Trophoblast cell (in vitro differentiated cells and primary cell): ENCODE results near the gene DLGAP4.
A peak's percentile ranks its signal among the peaks of the same experiment; 100 is the strongest.

Source experiments
- DNase-seq, 2 donors: peaks; one replicate each; pipeline ENCODE4 v3.0.0-alpha.2; 2016
- H2AFZ ChIP-seq: 2 replicates; pipeline ENCODE4 v1.6.1; 2013; ENCODE audit warnings: low read length, moderate library complexity, mild to moderate bottlenecking; ENCODE audit not compliant: insufficient read depth, poor library complexity
- H2AK5ac ChIP-seq: 2 replicates; pipeline ENCODE4 v1.6.1; 2013; ENCODE audit warnings: mild to moderate bottlenecking, low read length
- H2BK120ac ChIP-seq: 2 replicates; pipeline ENCODE4 v1.6.1; 2013; ENCODE audit warnings: low read length, mild to moderate bottlenecking, moderate library complexity; ENCODE audit not compliant: insufficient read depth, poor library complexity
- H2BK12ac ChIP-seq: 2 replicates; pipeline ENCODE4 v1.6.1; 2013; ENCODE audit warnings: mild to moderate bottlenecking, low read length, moderate library complexity
- H2BK5ac ChIP-seq: 2 replicates; pipeline ENCODE4 v1.6.1; 2013; ENCODE audit warnings: low read length, low read depth, moderate library complexity, mild to moderate bottlenecking; ENCODE audit not compliant: poor library complexity
- H3K14ac ChIP-seq: 2 replicates; pipeline ENCODE4 v1.6.1; 2013; ENCODE audit warnings: mild to moderate bottlenecking, low read length
- H3K18ac ChIP-seq: 2 replicates; pipeline ENCODE4 v1.6.1; 2013; ENCODE audit warnings: mild to moderate bottlenecking, low read length
- H3K23ac ChIP-seq: 2 replicates; pipeline ENCODE4 v1.6.1; 2013; ENCODE audit warnings: low read length
- H3K27ac ChIP-seq: 2 replicates; pipeline ENCODE4 v1.5.1; 2013; ENCODE audit warnings: low read depth, mild to moderate bottlenecking, inconsistent platforms, low read length, moderate library complexity
- H3K27me3 ChIP-seq: 2 replicates; pipeline ENCODE4 v1.6.1; 2013; ENCODE audit warnings: inconsistent platforms, mild to moderate bottlenecking, low read length, moderate library complexity; ENCODE audit not compliant: insufficient read depth
- H3K36me3 ChIP-seq, 2 experiments: 1 replicate in 1 of 2; 2 replicates in 1 of 2; pipeline ENCODE4 v1.6.1; 2013; ENCODE audit warnings: low read length in 2 of 2, mild to moderate bottlenecking in 2 of 2, moderate library complexity in 1 of 2; ENCODE audit not compliant: insufficient read depth in 2 of 2, control insufficient read depth in 1 of 2
- H3K4ac ChIP-seq: 2 replicates; pipeline ENCODE4 v1.6.1; 2013; ENCODE audit warnings: low read depth, mild to moderate bottlenecking, low read length, moderate library complexity
- H3K4me1 ChIP-seq, 2 experiments: 1 replicate in 1 of 2; 2 replicates in 1 of 2; pipeline ENCODE4 v1.6.1; 2013; ENCODE audit warnings: low read length in 2 of 2, mild to moderate bottlenecking in 2 of 2, moderate library complexity in 1 of 2; ENCODE audit not compliant: insufficient read depth in 2 of 2, control insufficient read depth in 1 of 2
- H3K4me2 ChIP-seq: 2 replicates; pipeline ENCODE4 v1.6.1; 2013; ENCODE audit warnings: inconsistent platforms, mild to moderate bottlenecking, low read length, moderate library complexity
- H3K4me3 ChIP-seq: 2 replicates; pipeline ENCODE4 v1.5.1; 2013; ENCODE audit warnings: mild to moderate bottlenecking, low read depth, low read length, inconsistent platforms
- H3K79me1 ChIP-seq: one replicate; pipeline ENCODE4 v1.6.1; 2013; ENCODE audit warnings: low read length
- H3K79me2 ChIP-seq: 2 replicates; pipeline ENCODE4 v1.6.1; 2013; ENCODE audit warnings: low read length, mild to moderate bottlenecking; ENCODE audit not compliant: control insufficient read depth, insufficient read depth, poor library complexity
- H3K9ac ChIP-seq: 2 replicates; pipeline ENCODE4 v1.6.1; 2013; ENCODE audit warnings: mild to moderate bottlenecking, low read length
- H3K9me3 ChIP-seq: 2 replicates; pipeline ENCODE4 v1.6.1; 2013; ENCODE audit warnings: low read depth, mild to moderate bottlenecking, control low read depth, inconsistent platforms, low read length; ENCODE audit not compliant: insufficient read depth
- H4K12ac ChIP-seq: 2 replicates; pipeline ENCODE4 v1.6.1; 2013; ENCODE audit warnings: low read depth, mild to moderate bottlenecking, low read length, moderate library complexity
- H4K8ac ChIP-seq: 2 replicates; pipeline ENCODE4 v1.6.1; 2013; ENCODE audit warnings: low read depth, mild to moderate bottlenecking, low read length, moderate library complexity
- H4K91ac ChIP-seq: one replicate; pipeline ENCODE4 v1.6.1; 2013; ENCODE audit warnings: low read depth, mild to moderate bottlenecking, low read length, moderate library complexity
- WGBS: extraction: QIAGEN DNeasy Blood & Tissue Kit; methylation state at CpG from one replicate; pipeline ENCODE4 v1.1.7; 2013; ENCODE audit warnings: missing lambda C conversion rate; ENCODE audit not compliant: insufficient read length, insufficient coverage; ENCODE audit errors: extremely low coverage; 5-methylcytosine and 5-hydroxymethylcytosine counted together

DLGAP4 gene

GRCh38 chr20:36408219-36408618 lies 102.1 kb downstream of the DLGAP4 start:
- Histone ChIP-seq H3K27ac (no peak overlapping the region), H3K9me3 (no peaks in the 10 kb centered on the region), H3K4me2 (no peak overlapping the region), H3K9ac (no peak overlapping the region), H2BK120ac (no peak overlapping the region), H3K18ac (no peak overlapping the region), H4K12ac (no peak overlapping the region), H2BK12ac (no peak overlapping the region), H4K91ac (no peak overlapping the region), H3K14ac (no peak overlapping the region), H3K4ac (no peak overlapping the region), H2AFZ (no peak overlapping the region), H3K79me1 (no peaks in the 10 kb centered on the region), H4K8ac (no peak overlapping the region), H2BK5ac (no peak overlapping the region), H3K79me2 (no peaks in the 10 kb centered on the region), H3K36me3 (no peaks in the 10 kb centered on the region), H3K4me3 (no peak overlapping the region), H2AK5ac (no peak overlapping the region), H3K4me1 (no peaks in the 10 kb centered on the region), H3K27me3 (no peaks in the 10 kb centered on the region), H3K23ac (no peak overlapping the region)
- no CpG with 5 or more reads among the region's 10 CpGs for WGBS
- no peak for DNase-seq

- H3K18ac ChIP-seq: no peak overlapping the region
- no peaks in the 10 kb centered on the region for H3K4me1 ChIP-seq
- H3K4me3 ChIP-seq: no peak overlapping the region
- H3K23ac ChIP-seq: no peak overlapping the region
- H4K91ac ChIP-seq: no peak overlapping the region
- no peak overlapping the region for H2BK120ac ChIP-seq
- no CpG with 5 or more reads among the region's 7 CpGs for WGBS
- H2AFZ ChIP-seq: no peak overlapping the region
- no peak overlapping the region for H3K4ac ChIP-seq
- no peak overlapping the region for H4K8ac ChIP-seq
- no peaks in the 10 kb centered on the region for H3K27me3 ChIP-seq
- no peak for DNase-seq
- H3K36me3 ChIP-seq: no peaks in the 10 kb centered on the region
- H2BK12ac ChIP-seq: no peak overlapping the region
- no peak overlapping the region for H3K27ac ChIP-seq
- no peak overlapping the region for H2AK5ac ChIP-seq
- no peak overlapping the region for H3K4me2 ChIP-seq
- no peak overlapping the region for H3K14ac ChIP-seq
- H4K12ac ChIP-seq: no peak overlapping the region
- H3K9me3 ChIP-seq: no peaks in the 10 kb centered on the region
- no peaks in the 10 kb centered on the region for H3K79me2 ChIP-seq
- H2BK5ac ChIP-seq: no peak overlapping the region
- no peaks in the 10 kb centered on the region for H3K79me1 ChIP-seq
- no peak overlapping the region for H3K9ac ChIP-seq
Measured at GRCh38 chr20:36411861-36412454, 105.8 kb downstream of the DLGAP4 start.

- H3K27ac ChIP-seq: no peak overlapping the region
- H3K4me1 ChIP-seq: no peaks in the 10 kb centered on the region
- H2AK5ac ChIP-seq: no peak overlapping the region
- no peak overlapping the region for H4K91ac ChIP-seq
- no peak overlapping the region for H3K4ac ChIP-seq
- H2BK120ac ChIP-seq: no peak overlapping the region
- no peak for DNase-seq
- no peaks in the 10 kb centered on the region for H3K79me2 ChIP-seq
- no peak overlapping the region for H3K4me2 ChIP-seq
- no peak overlapping the region for H3K4me3 ChIP-seq
- H3K9me3 ChIP-seq: peaks cover 2% of the 10 kb centered on the region
- H4K12ac ChIP-seq: no peak overlapping the region
- no peaks in the 10 kb centered on the region for H3K27me3 ChIP-seq
- no peak overlapping the region for H3K14ac ChIP-seq
- no CpG with 5 or more reads among the region's 3 CpGs for WGBS
- no peak overlapping the region for H4K8ac ChIP-seq
- H2AFZ ChIP-seq: no peak overlapping the region
- no peak overlapping the region for H2BK12ac ChIP-seq
- no peak overlapping the region for H2BK5ac ChIP-seq
- H3K18ac ChIP-seq: no peak overlapping the region
- H3K79me1 ChIP-seq: no peaks in the 10 kb centered on the region
- no peaks in the 10 kb centered on the region for H3K36me3 ChIP-seq
- no peak overlapping the region for H3K23ac ChIP-seq
- H3K9ac ChIP-seq: peak overlapping the region; percentile 53
Measured at GRCh38 chr20:36415475-36416002, 109.4 kb downstream of the DLGAP4 start.

GRCh38 chr20:36418711-36419110 lies 112.6 kb downstream of the DLGAP4 start:
- no peaks in the 10 kb centered on the region for H3K36me3 ChIP-seq
- DNase-seq: no peak
- H3K79me1 ChIP-seq: no peaks in the 10 kb centered on the region
- no peak overlapping the region for H2BK120ac ChIP-seq
- H4K12ac ChIP-seq: no peak overlapping the region
- H3K23ac ChIP-seq: no peak overlapping the region
- no peak overlapping the region for H3K9ac ChIP-seq
- H3K4ac ChIP-seq: no peak overlapping the region
- WGBS: no CpG with 5 or more reads among the region's 7 CpGs
- H4K8ac ChIP-seq: no peak overlapping the region
- no peak overlapping the region for H2BK12ac ChIP-seq
- H2AFZ ChIP-seq: no peak overlapping the region
- no peaks in the 10 kb centered on the region for H3K79me2 ChIP-seq
- H3K4me2 ChIP-seq: no peak overlapping the region
- H2BK5ac ChIP-seq: no peak overlapping the region
- no peak overlapping the region for H3K27ac ChIP-seq
- no peak overlapping the region for H2AK5ac ChIP-seq
- H4K91ac ChIP-seq: no peak overlapping the region
- no peak overlapping the region for H3K14ac ChIP-seq
- no peak overlapping the region for H3K18ac ChIP-seq
- peaks cover 2% of the 10 kb centered on the region for H3K9me3 ChIP-seq
- no peaks in the 10 kb centered on the region for H3K27me3 ChIP-seq
- no peaks in the 10 kb centered on the region for H3K4me1 ChIP-seq
- no peak overlapping the region for H3K4me3 ChIP-seq
